ENCODE data around the gene KCNIP4.

The KCNIP4 gene

GRCh38 chr4:21845663-21846062 lies 102.9 kb downstream of the KCNIP4 start:
- Histone ChIP-seq H3K27me3 (ENCODE audit: insufficient read depth, poor library complexity, severe bottlenecking) (no peaks in the 10 kb centered on the region), H3K4me3 (replicated peaks; ENCODE audit: insufficient read depth, low read length) (no peak overlapping the region), H3K27ac (replicated peaks) (no peak overlapping the region)
- TF ChIP-seq SPI1 (IDR thresholded peaks at IDR 0.05; ENCODE audit: borderline replicate concordance, low read depth): no peak
- no peak for TF ChIP-seq CTCF (IDR thresholded peaks at IDR 0.05; ENCODE audit: insufficient read depth, low read length)
- TF ChIP-seq REST (IDR thresholded peaks at IDR 0.05; ENCODE audit: insufficient replicate concordance, low read depth): no peak
- TF ChIP-seq POLR2AphosphoS5 (IDR thresholded peaks at IDR 0.05; ENCODE audit: low read depth): no peak
- TF ChIP-seq GABPA (IDR thresholded peaks at IDR 0.05; ENCODE audit: low read depth): no peak
- no peak for DNase-seq (ENCODE audit: low read depth in 1 of 2, low spot score in 1 of 2)

GRCh38 chr4:21835712-21836111 lies 112.9 kb downstream of the KCNIP4 start:
- Histone ChIP-seq H3K4me3 (replicated peaks; ENCODE audit: insufficient read depth, low read length) (no peak overlapping the region), H3K27ac (replicated peaks) (no peak overlapping the region), H3K27me3 (ENCODE audit: insufficient read depth, poor library complexity, severe bottlenecking) (no peaks in the 10 kb centered on the region)
- TF ChIP-seq POLR2AphosphoS5 (IDR thresholded peaks at IDR 0.05; ENCODE audit: low read depth): no peak
- TF ChIP-seq GABPA (IDR thresholded peaks at IDR 0.05; ENCODE audit: low read depth): no peak
- TF ChIP-seq CTCF (IDR thresholded peaks at IDR 0.05; ENCODE audit: insufficient read depth, low read length): no peak
- TF ChIP-seq SPI1 (IDR thresholded peaks at IDR 0.05; ENCODE audit: borderline replicate concordance, low read depth): no peak
- TF ChIP-seq REST (IDR thresholded peaks at IDR 0.05; ENCODE audit: insufficient replicate concordance, low read depth): no peak
- DNase-seq (ENCODE audit: low read depth in 1 of 2, low spot score in 1 of 2): no peak

GRCh38 chr4:21830272-21830671 lies 118.3 kb downstream of the KCNIP4 start:
- no peak for DNase-seq (ENCODE audit: low read depth in 1 of 2, low spot score in 1 of 2)
- no peaks in the 10 kb centered on the region for H3K27me3 ChIP-seq (ENCODE audit: insufficient read depth, poor library complexity, severe bottlenecking)
- H3K4me3 ChIP-seq (replicated peaks; ENCODE audit: insufficient read depth, low read length): no peak overlapping the region
- H3K27ac ChIP-seq (replicated peaks): no peak overlapping the region
- no peak for TF ChIP-seq SPI1 (IDR thresholded peaks at IDR 0.05; ENCODE audit: borderline replicate concordance, low read depth)
- TF ChIP-seq REST (IDR thresholded peaks at IDR 0.05; ENCODE audit: insufficient replicate concordance, low read depth): no peak
- no peak for TF ChIP-seq POLR2AphosphoS5 (IDR thresholded peaks at IDR 0.05; ENCODE audit: low read depth)
- TF ChIP-seq CTCF (IDR thresholded peaks at IDR 0.05; ENCODE audit: insufficient read depth, low read length): no peak
- TF ChIP-seq GABPA (IDR thresholded peaks at IDR 0.05; ENCODE audit: low read depth): no peak

All from HL-60 (cell line).